IPS-18c (cell line): ENCODE results near the gene PSME2.

ENCODE experiments used
- H3K4me3 ChIP-seq: 2 replicates; pipeline ENCODE4 v1.7.0; 2013; ENCODE audit warnings: low read depth, mild to moderate bottlenecking, low read length, moderate library complexity; ENCODE audit not compliant: insufficient read depth
- H3K9me3 ChIP-seq: one replicate; pipeline ENCODE4 v1.6.1; 2013; ENCODE audit warnings: mild to moderate bottlenecking, low read length, moderate library complexity; ENCODE audit not compliant: control insufficient read depth, insufficient read depth

PSME2 gene

GRCh38 chr14:24130717-24131548 is 15.5 kb downstream of the PSME2 start:
- Histone ChIP-seq H3K9me3 (no peaks in the 10 kb centered on the region), H3K4me3 (no peak overlapping the region)

DNA sequence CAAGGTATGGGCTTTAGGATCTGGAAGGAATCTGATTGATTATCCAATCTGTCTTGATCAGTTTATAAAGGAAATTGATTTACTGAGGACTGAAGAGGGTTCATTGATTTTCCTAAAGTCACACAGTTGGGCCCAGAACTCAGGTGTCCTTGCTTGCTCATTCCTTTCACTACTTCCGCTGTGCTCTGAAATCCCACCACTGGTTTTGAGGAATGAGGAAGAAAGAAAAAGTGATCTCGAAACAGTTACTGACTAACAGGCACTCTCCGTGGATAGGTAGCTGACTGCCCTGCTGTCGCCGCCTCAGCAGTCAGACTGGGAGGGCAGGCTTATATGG is 16.1 kb downstream of the PSME2 start, which contains the start of gene FITM1:
FITM1 (plus strand) TSS at position 280 of the 337 bp plus-strand sequence. CDS start 905 bp downstream, outside the sequence.
- no peak within 1 kb of the TSS for H3K4me3 ChIP-seq

GRCh38 chr14:24129410-24129998 is 16.9 kb downstream of the PSME2 start:
- Histone ChIP-seq H3K9me3 (no peaks in the 10 kb centered on the region), H3K4me3 (no peak overlapping the region)

More for the DNA sequence above, 16.1 kb downstream of the PSME2 start, which contains the start of gene FITM1:
- H3K9me3 ChIP-seq: no peaks in the 10 kb centered on the region

GRCh38 chr14:24127673-24128072 is 18.7 kb downstream of the PSME2 start:
- no peak overlapping the region for H3K4me3 ChIP-seq

DNA sequence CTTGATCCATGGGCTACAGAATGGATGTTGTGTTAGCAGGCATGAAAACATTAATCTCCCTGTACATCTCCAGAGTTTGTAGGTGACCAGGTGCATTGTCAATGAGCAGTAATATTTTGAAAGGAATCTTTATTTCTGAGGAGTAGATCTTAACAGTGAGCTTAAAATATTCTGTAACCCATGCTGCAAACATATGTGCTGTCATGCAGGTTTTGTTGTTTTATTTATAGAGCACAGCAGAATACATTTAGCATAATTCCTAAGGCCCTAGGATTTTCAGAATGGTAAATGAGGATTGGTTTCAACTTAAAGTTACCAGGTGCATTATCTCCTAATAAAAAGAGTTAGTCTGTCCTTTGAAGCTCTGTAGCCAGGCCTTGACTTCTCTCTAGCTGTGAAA is 19.5 kb downstream of the PSME2 start:
- H3K4me3 ChIP-seq: no peak overlapping the region
- H3K9me3 ChIP-seq: no peaks in the 10 kb centered on the region

More at GRCh38 chr14:24127673-24128072, 18.7 kb downstream of the PSME2 start:
- H3K9me3 ChIP-seq: no peaks in the 10 kb centered on the region

GRCh38 chr14:24123424-24124417 is 22.7 kb downstream of the PSME2 start:
- Histone ChIP-seq H3K9me3 (no peaks in the 10 kb centered on the region), H3K4me3 (no peak overlapping the region)

GRCh38 chr14:24122898-24123297 is 23.5 kb downstream of the PSME2 start:
- Histone ChIP-seq H3K4me3 (no peak overlapping the region), H3K9me3 (no peaks in the 10 kb centered on the region)

DNA sequence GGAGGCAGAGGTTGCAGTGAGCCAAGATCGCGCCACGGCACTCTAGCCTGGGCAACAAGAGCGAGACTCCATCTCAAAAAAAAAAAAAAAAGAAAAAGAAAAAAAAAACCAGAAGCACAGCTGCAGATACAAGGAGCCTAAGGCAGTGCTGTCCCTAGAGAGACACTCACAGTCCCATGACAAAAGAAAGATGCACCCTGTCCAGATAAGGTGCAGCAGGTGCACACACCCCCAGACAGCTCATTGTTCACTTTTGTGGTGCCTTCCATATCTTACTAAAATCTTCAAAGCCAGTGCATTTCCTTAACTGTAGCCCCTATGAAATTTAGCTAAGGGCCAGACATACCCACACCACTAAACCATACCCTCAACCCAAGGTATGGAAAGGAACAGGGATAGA is 24.0 kb downstream of the PSME2 start:
- H3K4me3 ChIP-seq: no peak overlapping the region
- H3K9me3 ChIP-seq: no peaks in the 10 kb centered on the region

- no peak overlapping the region for H3K4me3 ChIP-seq
- no peaks in the 10 kb centered on the region for H3K9me3 ChIP-seq
These were observed 25.2 kb downstream of the PSME2 start for GRCh38 chr14:24121210-24121609.

GRCh38 chr14:24119691-24120090 is 26.7 kb downstream of the PSME2 start:
- H3K4me3 ChIP-seq: no peak overlapping the region

DNA sequence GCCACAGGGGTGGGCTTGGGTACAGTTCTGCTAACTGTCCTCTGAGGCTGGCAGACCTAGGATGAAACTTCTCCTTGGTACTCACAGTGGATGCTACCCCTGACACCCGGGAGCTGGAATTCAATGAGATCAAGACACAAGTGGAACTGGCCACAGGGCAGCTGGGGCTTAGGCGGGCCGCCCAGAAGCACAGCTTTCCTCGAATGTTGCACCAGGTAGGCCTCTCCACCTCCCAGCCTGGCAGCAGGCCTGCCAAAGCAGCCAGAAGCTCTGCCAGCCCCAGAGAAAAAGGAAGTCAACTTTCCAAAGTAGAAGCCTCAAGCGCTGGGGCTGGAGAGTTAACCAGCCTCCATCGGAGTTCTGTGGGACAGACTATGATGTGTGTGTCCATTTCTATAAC is 29.2 kb downstream of the PSME2 start:
- H3K4me3 ChIP-seq: no peak overlapping the region
- no peaks in the 10 kb centered on the region for H3K9me3 ChIP-seq

More at GRCh38 chr14:24119691-24120090, 26.7 kb downstream of the PSME2 start:
- H3K9me3 ChIP-seq: no peaks in the 10 kb centered on the region

DNA sequence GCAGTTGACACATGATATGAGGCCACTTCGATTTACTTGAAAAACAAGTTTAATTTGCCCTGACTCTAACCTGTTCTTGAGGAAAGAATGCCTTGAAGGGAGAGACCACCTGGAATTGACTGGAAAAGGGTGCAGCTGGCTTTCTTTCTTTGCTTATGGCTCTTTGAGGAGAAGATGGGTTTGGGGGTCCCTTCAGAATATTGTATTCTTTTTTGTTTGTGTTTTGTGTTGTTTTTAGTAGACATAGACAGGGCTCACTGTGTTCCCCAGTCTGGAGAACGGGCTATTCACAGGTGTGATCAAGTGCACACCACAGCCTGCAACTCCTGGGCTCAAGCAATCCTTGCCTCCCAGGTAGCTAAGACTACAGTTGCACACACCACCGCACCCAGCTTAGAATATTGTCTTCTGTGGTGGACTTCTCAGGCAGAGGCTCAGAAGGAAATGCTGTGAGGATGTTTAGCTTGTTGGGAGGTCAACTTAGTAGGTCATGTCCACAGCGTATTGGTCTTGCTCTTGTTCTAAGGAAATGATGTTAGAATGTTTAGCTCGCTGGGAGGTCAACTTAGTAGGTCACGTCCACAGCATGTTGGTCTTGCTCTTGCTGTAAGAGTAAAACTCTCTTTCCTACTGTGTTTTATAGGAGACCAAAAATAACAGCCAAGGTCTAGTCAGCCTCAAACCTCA is 30.1 kb downstream of the PSME2 start:
- Histone ChIP-seq H3K4me3 (0 out of 2 replicates have a peak overlapping the region, but pooled peaks have one; percentile 21), H3K9me3 (no peaks in the 10 kb centered on the region)

GRCh38 chr14:24115422-24116127 is 30.8 kb downstream of the PSME2 start:
- Histone ChIP-seq H3K4me3 (peak overlapping the region; percentile 98), H3K9me3 (no peaks in the 10 kb centered on the region)

DNA sequence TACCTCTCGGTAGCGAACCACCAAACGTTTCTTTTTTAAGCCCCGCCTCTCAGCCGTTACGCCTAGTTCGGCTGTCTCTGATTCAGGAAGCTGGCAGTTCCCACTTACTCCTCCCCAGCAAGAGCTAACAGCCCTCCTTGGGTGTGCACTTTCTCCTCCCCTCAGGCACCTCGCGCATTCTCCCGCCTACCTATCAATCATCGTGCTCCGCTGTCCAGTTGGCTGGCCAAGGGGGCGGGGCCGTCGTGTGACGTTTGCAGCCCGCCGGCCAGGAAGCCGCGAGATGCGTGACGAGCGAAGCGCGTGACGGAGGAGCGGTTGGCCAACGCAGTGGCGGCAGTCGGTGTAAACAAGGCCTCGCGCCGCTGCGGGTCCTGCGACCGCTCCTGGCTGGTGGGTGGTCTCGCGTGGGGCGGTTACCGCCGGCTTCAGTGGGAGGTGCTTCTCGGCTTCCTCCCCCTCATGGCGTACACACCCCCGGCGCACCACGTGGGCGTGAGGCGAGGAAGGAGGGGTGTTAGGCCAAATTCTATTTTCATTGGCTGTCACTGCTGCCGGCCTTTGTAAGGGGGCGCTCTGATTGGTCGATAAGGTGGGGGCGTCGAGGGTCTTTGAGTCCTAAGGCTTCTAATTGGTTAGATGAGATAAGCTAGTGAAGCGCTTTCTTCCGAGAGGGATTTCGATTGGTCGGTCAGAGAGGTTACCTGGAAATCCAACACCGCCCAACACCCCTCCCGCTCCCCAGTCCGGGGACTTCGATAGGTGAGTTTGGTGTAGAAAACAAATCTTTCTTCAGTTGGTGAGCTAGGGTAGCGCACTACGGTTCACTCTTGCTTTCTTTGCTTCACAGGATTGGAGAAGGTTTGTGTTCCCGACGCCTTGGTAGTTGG is 31.6 kb downstream of the PSME2 start, which contains the start of the genes DCAF11 and NRL:
DCAF11 (plus strand) TSS at position 246 of the 890 bp plus-strand sequence. CDS start 818 bp downstream, outside the sequence.
NRL (minus strand) TSS at position 418 of the 890 bp plus-strand sequence. CDS start 32,101 bp downstream, outside the sequence.
- Histone ChIP-seq H3K9me3 (no peaks in the 10 kb centered on the region), H3K4me3 (peak within 1 kb of the TSS; percentile 98)
